ENCODE data around the gene PIK3CD. TPM values are rescaled to one million over a fixed set of nuclear protein-coding genes. Genes with fewer than 3 reads are reported as not detected.

The PIK3CD gene
- total and polyA plus RNA-seq, 10 of the 15 experiments (the other 5 are each of a cell fraction or from before 2014, with no cell fraction given) = 7.0 to 101 (median 51.1) TPM

GRCh38 chr1:9603766-9604753, 47.5 kb upstream of the PIK3CD start:
- Histone ChIP-seq H3K9me3 (replicated peaks; ENCODE audit: control insufficient read depth, insufficient read depth, low read length) (no peaks in the 10 kb centered on the region), H3K36me3 (ENCODE audit: control insufficient read depth in 2 of 2, insufficient read depth in 2 of 2, low read length in 1 of 2) (peaks cover 7 to 27% of the 10 kb centered on the region in 2 experiments; a peak in 3 of 4 replicates), H3K79me2 (ENCODE audit: control insufficient read depth, insufficient read depth, low read length) (no peaks in the 10 kb centered on the region), H3K27me3 (replicated peaks in 1 of 2; ENCODE audit: control insufficient read depth in 2 of 2, insufficient read depth in 2 of 2, low read length in 1 of 2) (no peaks in the 10 kb centered on the region), H2AFZ (ENCODE audit: control insufficient read depth, low read depth, low read length) (no peak overlapping the region), H3K9ac (ENCODE audit: control insufficient read depth, insufficient read depth, low read length) (no peak overlapping the region), H3K4me2 (ENCODE audit: control insufficient read depth, insufficient read depth) (no peak overlapping the region), H4K20me1 (ENCODE audit: control insufficient read depth, insufficient read depth) (no peaks in the 10 kb centered on the region), H3K4me1 (ENCODE audit: control insufficient read depth, insufficient read depth, low read length) (no peaks in the 10 kb centered on the region), H3K27ac (ENCODE audit: control insufficient read depth, insufficient read depth) (no peak overlapping the region), H3K4me3 (no peak overlapping the region)
- no TSS peak for BruUV-seq (replicated peaks)
- POLR2A ChIA-PET = no interaction called here
- ATAC-seq = no peak
- CTCF ChIA-PET = no interaction called here
- TF ChIP-seq POLR2AphosphoS5 (IDR thresholded peaks at IDR 0.05; ENCODE audit: low read length) (no peak), SIX5 (IDR thresholded peaks at IDR 0.05; ENCODE audit: low read depth, low read length, severe bottlenecking) (no peak), SIN3A (IDR thresholded peaks at IDR 0.05; ENCODE audit: low read depth, low read length) (no peak), NR2C1 (IDR thresholded peaks at IDR 0.05) (no peak), RCOR1 (conservative IDR thresholded peaks at IDR 0.05; ENCODE audit: low read depth, low read length) (no peak), TCF12 (IDR thresholded peaks at IDR 0.05; ENCODE audit: low read depth, low read length) (no peak), ZBED1 (IDR thresholded peaks at IDR 0.05; ENCODE audit: borderline replicate concordance) (no peak), BRCA1 (IDR thresholded peaks at IDR 0.05; ENCODE audit: low read depth, low read length) (no peak)
- in situ Hi-C loops (cut with MboI) (no loop called here), intact Hi-C loops (cut with micrococcal nuclease; ENCODE audit: unreplicated experiment) (no loop called here)
- no peak for DNase-seq (ENCODE audit: low read depth, low spot score)
- 91% methylated on average over 39 of the region's 42 CpGs for WGBS (ENCODE audit: insufficient coverage, insufficient replicate concordance, low lambda C conversion rate, missing lambda C conversion rate)
- FAIRE-seq = no peak
- RAD21 ChIA-PET (ENCODE audit: unreplicated experiment) = no interaction called here
- SMC1A ChIA-PET (ENCODE audit: uncharacterized antibody, unreplicated experiment) = no interaction called here
